ENCODE measurements around the gene HORMAD2. TPM values are rescaled to one million over a fixed set of nuclear protein-coding genes. Genes with fewer than 3 reads are reported as not detected.

HORMAD2 gene
- total and polyA plus RNA-seq, 2 donors (not counting 1 experiment from before 2014, with no cell fraction given) = not detected

- Histone ChIP-seq H3K9ac (ENCODE audit: low read length) (no peak overlapping the region), H2AFZ (ENCODE audit: insufficient read depth, low read depth, low read length, poor library complexity, severe bottlenecking) (no peak overlapping the region), H3K27me3 (replicated peaks in 1 of 4; ENCODE audit: control extremely low read depth in 1 of 4, control insufficient read depth in 3 of 4, insufficient read depth in 4 of 4, low read length in 3 of 4) (no peaks in the 10 kb centered on the region), H3K36me3 (replicated peaks in 1 of 2; ENCODE audit: control extremely low read depth in 1 of 2, control insufficient read depth in 1 of 2, extremely low read depth in 1 of 2, insufficient read depth in 2 of 2, low read length in 1 of 2) (no peaks in the 10 kb centered on the region), H4K20me1 (ENCODE audit: control insufficient read depth, insufficient read depth, low read length, poor library complexity, severe bottlenecking) (no peaks in the 10 kb centered on the region), H3K4me1 (ENCODE audit: control insufficient read depth in 2 of 2, insufficient read depth in 2 of 2, low read length in 2 of 2) (no peaks in the 10 kb centered on the region), H3K27ac (ENCODE audit: low read length in 2 of 2) (no peak overlapping the region), H3K9me3 (ENCODE audit: control extremely low read depth in 1 of 3, control insufficient read depth in 2 of 3, insufficient read depth in 1 of 3, low read length in 2 of 3) (peaks cover 0 to 1% (median 0%) of the 10 kb centered on the region in 3 donors), H3K4me3 (ENCODE audit: control extremely low read depth in 1 of 5, extremely low read depth in 1 of 5, insufficient read depth in 1 of 5, low read depth in 2 of 5, low read length in 4 of 5) (no peak overlapping the region), H3K4me2 (replicated peaks; ENCODE audit: low read depth, low read length, poor library complexity, severe bottlenecking) (no peak overlapping the region), H3K79me2 (ENCODE audit: control insufficient read depth, insufficient read depth, low read length) (no peaks in the 10 kb centered on the region)
- Mint-ChIP-seq H3K4me3 (no peak overlapping the region), H3K4me1 (no peaks in the 10 kb centered on the region), H3K9me3 (ENCODE audit: insufficient read depth) (no peaks in the 10 kb centered on the region), H3K27ac (no peak overlapping the region), H3K27me3 (peaks cover 14% of the 10 kb centered on the region)
- ATAC-seq (ENCODE audit: low read depth) (no peak), DNase-seq (no peak)
- TF ChIP-seq CTCF (IDR thresholded peaks at IDR 0.05) = no peak
- TF ChIP-seq EZH2 (IDR thresholded peaks at IDR 0.05; ENCODE audit: borderline replicate concordance, insufficient read depth, low read depth, low read length, poor library complexity, severe bottlenecking) = no peak
- ChIA-PET POLR2A (no interaction called here), CTCF (no interaction called here)
- intact Hi-C loops (cut with micrococcal nuclease) = no loop called here
- no CpG with 5 or more reads among the region's 1 CpG for WGBS (ENCODE audit: insufficient coverage)
These were observed 49.4 kb downstream of the HORMAD2 start for GRCh38 chr22:30129636-30130035.

GRCh38 chr22:30132290-30132996 is 52.2 kb downstream of the HORMAD2 start:
- WGBS (ENCODE audit: insufficient coverage) = 95% methylated on average over 4 of the region's 4 CpGs
- no peaks in the 10 kb centered on the region for H3K36me3 ChIP-seq (replicated peaks in 1 of 2; ENCODE audit: control extremely low read depth in 1 of 2, control insufficient read depth in 1 of 2, extremely low read depth in 1 of 2, insufficient read depth in 2 of 2, low read length in 1 of 2)
- H3K4me1 ChIP-seq (ENCODE audit: control insufficient read depth in 2 of 2, insufficient read depth in 2 of 2, low read length in 2 of 2) = no peaks in the 10 kb centered on the region
- H3K27me3 ChIP-seq (replicated peaks in 1 of 4; ENCODE audit: control extremely low read depth in 1 of 4, control insufficient read depth in 3 of 4, insufficient read depth in 4 of 4, low read length in 3 of 4) = peaks cover 0 to 3% (median 0%) of the 10 kb centered on the region in 4 experiments
- Mint-ChIP-seq H3K27ac (no peak overlapping the region), H3K9me3 (ENCODE audit: insufficient read depth) (no peaks in the 10 kb centered on the region), H3K4me1 (no peaks in the 10 kb centered on the region), H3K4me3 (no peak overlapping the region), H3K27me3 (peaks cover 21% of the 10 kb centered on the region)
- ChIA-PET POLR2A (no interaction called here), CTCF (no interaction called here)
- H3K4me2 ChIP-seq (replicated peaks; ENCODE audit: low read depth, low read length, poor library complexity, severe bottlenecking) = no peak overlapping the region
- no peaks in the 10 kb centered on the region for H4K20me1 ChIP-seq (ENCODE audit: control insufficient read depth, insufficient read depth, low read length, poor library complexity, severe bottlenecking)
- TF ChIP-seq EZH2 (IDR thresholded peaks at IDR 0.05; ENCODE audit: borderline replicate concordance, insufficient read depth, low read depth, low read length, poor library complexity, severe bottlenecking) (no peak), CTCF (IDR thresholded peaks at IDR 0.05) (no peak)
- DNase-seq = no peak
- no peak overlapping the region for H3K27ac ChIP-seq (ENCODE audit: low read length in 2 of 2)
- intact Hi-C loops (cut with micrococcal nuclease) = no loop called here
- no peak overlapping the region for H3K4me3 ChIP-seq (ENCODE audit: control extremely low read depth in 1 of 5, extremely low read depth in 1 of 5, insufficient read depth in 1 of 5, low read depth in 2 of 5, low read length in 4 of 5)
- H3K79me2 ChIP-seq (ENCODE audit: control insufficient read depth, insufficient read depth, low read length) = no peaks in the 10 kb centered on the region
- ATAC-seq (ENCODE audit: low read depth) = no peak
- no peaks in the 10 kb centered on the region for H3K9me3 ChIP-seq (ENCODE audit: control extremely low read depth in 1 of 3, control insufficient read depth in 2 of 3, insufficient read depth in 1 of 3, low read length in 2 of 3)
- no peak overlapping the region for H3K9ac ChIP-seq (ENCODE audit: low read length)
- H2AFZ ChIP-seq (ENCODE audit: insufficient read depth, low read depth, low read length, poor library complexity, severe bottlenecking) = no peak overlapping the region

All from B cell (primary cell).